ENCODE measurements around the gene UVRAG.

The UVRAG gene

GRCh38 chr11:75934851-75935250 is 119.8 kb downstream of the UVRAG start:
- Histone ChIP-seq H3K36me3 (replicated peaks) (no peaks in the 10 kb centered on the region), H3K27me3 (replicated peaks) (no peaks in the 10 kb centered on the region), H3K27ac (no peak overlapping the region), H3K4me3 (ENCODE audit: low read depth, low read length) (no peak overlapping the region)
- no peak for TF ChIP-seq CTCF (IDR thresholded peaks at IDR 0.05; ENCODE audit: low read depth, low read length, missing control alignments)
- no peak for DNase-seq
- in situ Hi-C loops (cut with HindIII; ENCODE audit: low pct_ligation_motif_present, low sequenced_read_pairs), result no loop called here

GRCh38 chr11:75938543-75938942 is 123.5 kb downstream of the UVRAG start:
- peak; percentile 27 for DNase-seq
- H3K27me3 ChIP-seq (replicated peaks), result no peaks in the 10 kb centered on the region
- H3K27ac ChIP-seq, result no peak overlapping the region
- H3K36me3 ChIP-seq (replicated peaks), result no peaks in the 10 kb centered on the region
- no peak overlapping the region for H3K4me3 ChIP-seq (ENCODE audit: low read depth, low read length)
- in situ Hi-C loops (cut with HindIII; ENCODE audit: low pct_ligation_motif_present, low sequenced_read_pairs), result no loop called here
- no peak for TF ChIP-seq CTCF (IDR thresholded peaks at IDR 0.05; ENCODE audit: low read depth, low read length, missing control alignments)

- no peaks in the 10 kb centered on the region for H3K36me3 ChIP-seq (replicated peaks)
- DNase-seq, result no peak
- in situ Hi-C loops (cut with HindIII; ENCODE audit: low pct_ligation_motif_present, low sequenced_read_pairs), result no loop called here
- H3K4me3 ChIP-seq (ENCODE audit: low read depth, low read length), result no peak overlapping the region
- TF ChIP-seq CTCF (IDR thresholded peaks at IDR 0.05; ENCODE audit: low read depth, low read length, missing control alignments), result no peak
- H3K27ac ChIP-seq, result no peak overlapping the region
- no peaks in the 10 kb centered on the region for H3K27me3 ChIP-seq (replicated peaks)
Observed at GRCh38 chr11:75939516-75939915, 124.5 kb downstream of the UVRAG start.

- Histone ChIP-seq H3K4me3 (ENCODE audit: low read depth, low read length) (no peak overlapping the region), H3K27ac (no peak overlapping the region), H3K36me3 (replicated peaks) (no peaks in the 10 kb centered on the region), H3K27me3 (replicated peaks) (no peaks in the 10 kb centered on the region)
- no peak for TF ChIP-seq CTCF (IDR thresholded peaks at IDR 0.05; ENCODE audit: low read depth, low read length, missing control alignments)
- no peak for DNase-seq
- in situ Hi-C loops (cut with HindIII; ENCODE audit: low pct_ligation_motif_present, low sequenced_read_pairs), result no loop called here
Observed at GRCh38 chr11:75939992-75940391, 125.0 kb downstream of the UVRAG start.

- no peak for TF ChIP-seq CTCF (IDR thresholded peaks at IDR 0.05; ENCODE audit: low read depth, low read length, missing control alignments)
- Histone ChIP-seq H3K4me3 (ENCODE audit: low read depth, low read length) (no peak overlapping the region), H3K27ac (no peak overlapping the region), H3K36me3 (replicated peaks) (no peaks in the 10 kb centered on the region), H3K27me3 (replicated peaks) (no peaks in the 10 kb centered on the region)
- in situ Hi-C loops (cut with HindIII; ENCODE audit: low pct_ligation_motif_present, low sequenced_read_pairs), result no loop called here
- no peak for DNase-seq
Observed at GRCh38 chr11:75940911-75941310, 125.9 kb downstream of the UVRAG start.

GRCh38 chr11:75944515-75944914 is 129.5 kb downstream of the UVRAG start:
- no peak for TF ChIP-seq CTCF (IDR thresholded peaks at IDR 0.05; ENCODE audit: low read depth, low read length, missing control alignments)
- Histone ChIP-seq H3K4me3 (ENCODE audit: low read depth, low read length) (no peak overlapping the region), H3K36me3 (replicated peaks) (no peaks in the 10 kb centered on the region), H3K27me3 (replicated peaks) (no peaks in the 10 kb centered on the region), H3K27ac (no peak overlapping the region)
- in situ Hi-C loops (cut with HindIII; ENCODE audit: low pct_ligation_motif_present, low sequenced_read_pairs), result no loop called here
- DNase-seq, result no peak

Measured in brain microvascular endothelial cell (primary cell).